GM12878 (cell line): ENCODE results near the gene PFKFB3. TPM values are rescaled to one million over a fixed set of nuclear protein-coding genes. Genes with fewer than 3 reads are reported as not detected.
A peak's percentile ranks its signal among the peaks of the same experiment; 100 is the strongest.
"Not testable (repeated sequence)": the region's sequence is repeated elsewhere in the genome, so short reads cannot be mapped to it uniquely, and the experiment has no call there.

Experiments
- ATAC-seq: fragments of 200-7000 bp; cut with Tn5 transposase; 3 replicates; pipeline ENCODE4 v1.9.1; 2020; ENCODE audit warnings: mild to moderate bottlenecking, moderate library complexity
- BruUV-seq: library from RNA; stranded (reverse); fragments of 400-500 nt; replicated peaks from 2 replicates; lab custom pipeline; 2021; lab: Mats Ljungman, UMichigan
- CTCF ChIA-PET: fragments of 300-600 bp; sonication (Branson Sonifier 250); formaldehyde crosslinking; extraction: SDS; loops from one replicate; lab custom pipeline; 2021; ENCODE audit warnings: inconsistent platforms; lab: Yijun Ruan, JAX
- POLR2A ChIA-PET: fragments of 350-600 bp; formaldehyde crosslinking; extraction: SDS; loops from one replicate; lab custom pipeline; 2021; ENCODE audit warnings: inconsistent platforms; lab: Charles Lee
- RAD21 ChIA-PET: fragments of 300-600 bp; sonication (Branson Sonifier 250); formaldehyde crosslinking; loops from one replicate; lab custom pipeline; 2023; ENCODE audit warnings: antibody characterized with exemption; ENCODE audit not compliant: unreplicated experiment; lab: Charles Lee
- SMC1A ChIA-PET: fragments of 300-600 bp; sonication (Branson Sonifier 250); formaldehyde crosslinking; loops from one replicate; lab custom pipeline; 2023; ENCODE audit not compliant: unreplicated experiment, uncharacterized antibody; lab: Charles Lee
- DNase-seq: peaks from one replicate; pipeline ENCODE4 v3.0.0-alpha.2; 2011; ENCODE audit warnings: low read depth, low spot score
- FAIRE-seq: peaks from 3 replicates; lab custom pipeline; 2011; peaks lifted over from hg19 to GRCh38; lab: Jason Lieb, UNC
- H2AFZ ChIP-seq: 2 replicates; pipeline ENCODE4 v1.6.0; 2011; ENCODE audit warnings: low read depth, low read length, control low read depth; ENCODE audit not compliant: control insufficient read depth
- H3K27ac ChIP-seq: 2 replicates; pipeline ENCODE4 v1.5.1; 2011; ENCODE audit warnings: control low read depth; ENCODE audit not compliant: control insufficient read depth, insufficient read depth
- H3K27me3 ChIP-seq, 2 experiments: replicated peaks in 1 of 2; 2 replicates each; pipeline versions ENCODE4 v1.6.0 to v1.6.1; 2011; ENCODE audit warnings: low read length in 1 of 2; ENCODE audit not compliant: control insufficient read depth in 2 of 2, insufficient read depth in 2 of 2
- H3K36me3 ChIP-seq, 2 experiments: 2 replicates each; pipeline ENCODE4 v1.5.1; 2011; ENCODE audit warnings: low read length in 1 of 2; ENCODE audit not compliant: control insufficient read depth in 2 of 2, insufficient read depth in 2 of 2
- H3K4me1 ChIP-seq: 2 replicates; pipeline ENCODE4 v1.6.1; 2011; ENCODE audit warnings: mild to moderate bottlenecking, low read length, moderate library complexity, mixed read lengths; ENCODE audit not compliant: control insufficient read depth, insufficient read depth
- H3K4me2 ChIP-seq: 2 replicates; pipeline ENCODE4 v1.6.0; 2011; ENCODE audit warnings: control low read depth; ENCODE audit not compliant: control insufficient read depth, insufficient read depth
- H3K4me3 ChIP-seq: fragments of 200-600 bp; sonication (generic); 2 replicates; pipeline ENCODE4 v1.5.1; 2016
- H3K79me2 ChIP-seq: 2 replicates; pipeline ENCODE4 v1.6.0; 2011; ENCODE audit warnings: low read length; ENCODE audit not compliant: control insufficient read depth, insufficient read depth
- H3K9ac ChIP-seq: 2 replicates; pipeline ENCODE4 v1.8.0; 2011; ENCODE audit warnings: low read length, control low read depth, mixed read lengths; ENCODE audit not compliant: control insufficient read depth, insufficient read depth
- H3K9me3 ChIP-seq: replicated peaks from 3 replicates; pipeline ENCODE4 v1.5.1; 2011; ENCODE audit warnings: mild to moderate bottlenecking, low read length; ENCODE audit not compliant: control insufficient read depth, insufficient read depth
- H4K20me1 ChIP-seq: 2 replicates; pipeline ENCODE4 v1.6.0; 2011; ENCODE audit not compliant: control insufficient read depth, insufficient read depth
- MEF2A ChIP-seq: IDR thresholded peaks from 2 replicates; pipeline ENCODE4 v1.6.1; 2011; ENCODE audit warnings: low read depth, mild to moderate bottlenecking, low read length, moderate library complexity; ENCODE audit not compliant: insufficient read depth
- MEF2B ChIP-seq: fragments of 450-650 bp; IDR thresholded peaks from 2 replicates; pipeline ENCODE4 v1.6.1; 2018; ENCODE audit warnings: mild to moderate bottlenecking, moderate library complexity; ENCODE audit not compliant: partially characterized antibody, poor library complexity, severe bottlenecking
- NR2F1 ChIP-seq: fragments of 450-650 bp; conservative IDR thresholded peaks from 2 replicates; pipeline ENCODE4 v1.6.1; 2017; ENCODE audit warnings: mild to moderate bottlenecking
- PBX3 ChIP-seq: IDR thresholded peaks from 2 replicates; pipeline ENCODE4 v1.6.1; 2011; ENCODE audit warnings: mild to moderate bottlenecking, low read depth, low read length, moderate library complexity; ENCODE audit not compliant: insufficient replicate concordance
- SMARCA5 ChIP-seq: fragments of 450-650 bp; IDR thresholded peaks from 2 replicates; pipeline ENCODE4 v1.6.1; 2017; ENCODE audit warnings: mild to moderate bottlenecking
- SRF ChIP-seq, 2 experiments: IDR thresholded peaks; 2 replicates each; pipeline ENCODE4 v1.6.1; 2011; ENCODE audit warnings: low read depth in 2 of 2, low read length in 2 of 2, mild to moderate bottlenecking in 1 of 2, moderate library complexity in 1 of 2
- SUZ12 ChIP-seq: fragments of 200-600 bp; sonication (generic); IDR thresholded peaks from one replicate; pipeline ENCODE4 v1.6.1; 2018; ENCODE audit warnings: antibody characterized with exemption, mild to moderate bottlenecking; ENCODE audit not compliant: unreplicated experiment
- WRNIP1 ChIP-seq: IDR thresholded peaks from 2 replicates; pipeline ENCODE4 v1.6.1; 2011; ENCODE audit warnings: low read depth, low read length, improper control_type of control experiment, borderline replicate concordance
- WGBS: methylation state at CpG from one replicate; pipeline ENCODE4 v1.1.6; 2016; ENCODE audit warnings: low lambda C conversion rate; ENCODE audit not compliant: insufficient replicate concordance, insufficient coverage; ENCODE audit errors: missing lambda C conversion rate; 5-methylcytosine and 5-hydroxymethylcytosine counted together
- in situ Hi-C: fragments of 300-500 bp; cut with MboI; formaldehyde crosslinking; loops from 9 replicates; pipeline ENCODE4 v1.14.3; 2018; ENCODE audit warnings: mixed read lengths
- intact Hi-C: fragments of 100-400 bp; cut with micrococcal nuclease; formaldehyde crosslinking; loops from one replicate; pipeline ENCODE4 v1.14.2; 2022; ENCODE audit not compliant: unreplicated experiment
- polyA plus RNA-seq, 11 experiments: library from polyadenylated mRNA; depleted of rRNA in 4 of 11; unstranded in 6 of 11; stranded (reverse) in 5 of 11; fragments of >200 nt; fragmentation: Nextera tagmentation in 4 of 11; fragmentation: Illumina TruSeq in 1 of 11; extraction: Ambion mirVana in 4 of 11; extraction: Trizol in 1 of 11; gene quantifications; 1 replicate in 1 of 11; 2 replicates in 10 of 11; pipeline versions ENCODE4 v1.2.1 to v1.2.3, GENCODE V29; 2011 to 2016; ENCODE audit warnings: inconsistent platforms in 2 of 11, missing spikeins in 2 of 11, low read depth in 1 of 11
- total RNA-seq, 4 experiments: library from RNA; depleted of rRNA in 3 of 4; stranded (reverse); fragments of >200 nt in 3 of 4; fragmentation: Illumina TruSeq in 1 of 4; extraction: Trizol in 1 of 4; gene quantifications; 2 replicates each; pipeline versions ENCODE4 v1.2.1 to v1.2.3, GENCODE V29; 2013 to 2021

PFKFB3 gene
- total and polyA plus RNA-seq, 10 of the 15 experiments (the other 5 are each of a cell fraction or from before 2014, with no cell fraction given), result 1.6 to 46.7 (median 13.7) TPM

GRCh38 chr10:6204341-6205191 is 1.8 kb downstream of the PFKFB3 start (continued):
- peak; percentile 93; the same call in 1 of the 2 replicates for TF ChIP-seq WRNIP1
- TF ChIP-seq SUZ12, result no peak
- TF ChIP-seq PBX3, result no peak
- TF ChIP-seq SRF (IDR thresholded peaks at IDR 0.05; ENCODE audit: low read depth in 2 of 2, low read length in 2 of 2), result no peak
- TF ChIP-seq MEF2A, result no peak
- no peak for TF ChIP-seq NR2F1
- no peak for TF ChIP-seq SMARCA5
- peak; percentile 59 for TF ChIP-seq MEF2B

GRCh38 chr10:6206486-6206885 is 3.8 kb downstream of the PFKFB3 start:
- H3K9me3 ChIP-seq, FAIRE-seq, RAD21 ChIA-PET, BruUV-seq, in situ Hi-C loops, H2AFZ ChIP-seq, H3K27ac ChIP-seq, DNase-seq, CTCF ChIA-PET, H3K79me2 ChIP-seq, H3K4me2 ChIP-seq, POLR2A ChIA-PET, H3K27me3 ChIP-seq, H3K4me3 ChIP-seq, H3K36me3 ChIP-seq, intact Hi-C loops, H3K9ac ChIP-seq, ATAC-seq: not testable (repeated sequence)
- Histone ChIP-seq H4K20me1 (peaks cover 13% of the 10 kb centered on the region; the same call in 1 of the 2 replicates), H3K4me1 (peaks cover 10% of the 10 kb centered on the region)
- WGBS, result 91% methylated on average over 13 of the region's 29 CpGs
- SMC1A ChIA-PET, result interaction anchor here (2.9 kb wide), 1 partner anchor 195 kb away, joined by 28 read pairs; no protein-coding TSS in a partner anchor
